Fibroblast of lung (primary cell): ENCODE measurements around the gene AP4S1. TPM values are rescaled to one million over a fixed set of nuclear protein-coding genes. Genes with fewer than 3 reads are reported as not detected.

ENCODE experiments used
- DNase-seq, 2 donors: peaks; one replicate each; pipeline versions ENCODE4 v3.0.0 to v3.0.0-alpha.2; 2010; ENCODE audit warnings: low read depth in 2 of 2
- H2AFZ ChIP-seq: 2 replicates; pipeline ENCODE4 v1.5.1; 2012; ENCODE audit warnings: low read length, control low read depth, inconsistent platforms
- H3K27ac ChIP-seq: 2 replicates; pipeline ENCODE4 v1.5.1; 2011; ENCODE audit warnings: low read length, control low read depth; ENCODE audit not compliant: insufficient read depth
- H3K27me3 ChIP-seq: 2 replicates; pipeline ENCODE4 v1.5.1; 2011; ENCODE audit warnings: mild to moderate bottlenecking, low read length; ENCODE audit not compliant: control insufficient read depth, insufficient read depth
- H3K36me3 ChIP-seq: 2 replicates; pipeline ENCODE4 v1.5.1; 2011; ENCODE audit warnings: low read length; ENCODE audit not compliant: control insufficient read depth, insufficient read depth
- H3K4me1 ChIP-seq: 2 replicates; pipeline ENCODE4 v1.5.1; 2011; ENCODE audit warnings: low read length; ENCODE audit not compliant: control insufficient read depth, insufficient read depth; ENCODE audit errors: extremely low read depth
- H3K4me2 ChIP-seq: 2 replicates; pipeline ENCODE4 v1.5.1; 2011; ENCODE audit warnings: low read length, control low read depth; ENCODE audit not compliant: insufficient read depth; ENCODE audit errors: extremely low read depth
- H3K4me3 ChIP-seq, 4 experiments: fragments of 200-600 bp in 1 of 4; sonication (generic) in 1 of 4; replicated peaks in 1 of 4; 2 replicates each; pipeline ENCODE4 v1.5.1; 2011 to 2016; ENCODE audit warnings: low read length in 4 of 4, low read depth in 3 of 4, mild to moderate bottlenecking in 3 of 4, control low read depth in 2 of 4, inconsistent platforms in 1 of 4, mixed read lengths in 1 of 4; ENCODE audit not compliant: insufficient read depth in 1 of 4; ENCODE audit errors: control extremely low read depth in 1 of 4
- H3K79me2 ChIP-seq: 2 replicates; pipeline ENCODE4 v1.5.1; 2012; ENCODE audit warnings: mild to moderate bottlenecking, low read length, inconsistent platforms; ENCODE audit not compliant: control insufficient read depth, insufficient read depth
- H3K9ac ChIP-seq: 2 replicates; pipeline ENCODE4 v1.5.1; 2011; ENCODE audit warnings: mild to moderate bottlenecking, low read length, control low read depth; ENCODE audit not compliant: insufficient read depth
- H3K9me3 ChIP-seq: 2 replicates; pipeline ENCODE4 v1.5.1; 2012; ENCODE audit warnings: low read depth, low read length; ENCODE audit not compliant: control insufficient read depth, insufficient read depth
- H4K20me1 ChIP-seq: 2 replicates; pipeline ENCODE4 v1.5.1; 2011; ENCODE audit warnings: low read length; ENCODE audit not compliant: control insufficient read depth, insufficient read depth; ENCODE audit errors: extremely low read depth
- EZH2 ChIP-seq: IDR thresholded peaks from 2 replicates; pipeline ENCODE4 v1.5.1; 2012; ENCODE audit warnings: low read length, control low read depth, mild to moderate bottlenecking; ENCODE audit errors: missing control alignments
- polyA plus RNA-seq, 2 donors: library from polyadenylated mRNA; depleted of rRNA in 1 of 2; stranded (reverse) in 1 of 2; unstranded in 1 of 2; fragments of >200 nt; gene quantifications; 2 replicates each; pipeline ENCODE4 v1.2.1, GENCODE V29; 2011 to 2012; ENCODE audit warnings: missing spikeins in 1 of 2
- total RNA-seq: library from RNA; depleted of rRNA; stranded (reverse); fragments of >200 nt; gene quantifications from 2 replicates; pipeline ENCODE4 v1.2.1, GENCODE V29; 2014
- TF ChIP-seq, protein P1 (sequence below), 2 donors: IDR thresholded peaks in 1 of 2; conservative IDR thresholded peaks in 1 of 2; 1 replicate in 1 of 2; 2 replicates in 1 of 2; pipeline ENCODE4 v1.5.1; 2011 to 2012; ENCODE audit warnings: low read length in 2 of 2, control low read depth in 1 of 2, inconsistent platforms in 1 of 2, low read depth in 1 of 2, mild to moderate bottlenecking in 1 of 2

Gene AP4S1
- total and polyA plus RNA-seq, 2 donors (not counting 1 experiment from before 2014, with no cell fraction given) = 5.6 to 7.1 TPM

DNA sequence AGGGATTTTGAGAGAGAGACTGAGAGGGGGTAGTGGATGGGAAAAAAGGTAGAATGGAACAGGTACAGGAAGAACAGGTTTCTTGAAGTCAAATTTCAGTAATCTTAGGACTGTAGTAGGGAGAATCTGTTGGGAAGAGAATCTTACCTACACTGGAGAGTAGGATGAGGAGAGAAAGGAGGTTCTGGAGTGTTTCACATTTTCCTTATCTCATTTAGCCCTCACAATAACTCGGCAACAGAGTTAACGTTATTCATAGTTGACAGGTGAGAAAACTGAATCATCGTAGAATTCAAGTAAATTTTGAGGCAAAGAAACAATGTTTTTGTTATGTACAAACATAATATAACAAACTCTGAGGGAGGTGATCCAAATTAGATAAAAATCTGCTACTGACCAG is 17.9 kb downstream of the AP4S1 start:
- Histone ChIP-seq H3K27ac (no peak overlapping the region), H3K4me2 (no peak overlapping the region), H3K27me3 (no peaks in the 10 kb centered on the region), H3K79me2 (no peaks in the 10 kb centered on the region), H3K36me3 (no peaks in the 10 kb centered on the region), H4K20me1 (no peaks in the 10 kb centered on the region), H3K9me3 (no peaks in the 10 kb centered on the region), H2AFZ (no peak overlapping the region), H3K4me1 (no peaks in the 10 kb centered on the region), H3K9ac (no peak overlapping the region), H3K4me3 (no peak overlapping the region)
- TF ChIP-seq, protein P1, sequence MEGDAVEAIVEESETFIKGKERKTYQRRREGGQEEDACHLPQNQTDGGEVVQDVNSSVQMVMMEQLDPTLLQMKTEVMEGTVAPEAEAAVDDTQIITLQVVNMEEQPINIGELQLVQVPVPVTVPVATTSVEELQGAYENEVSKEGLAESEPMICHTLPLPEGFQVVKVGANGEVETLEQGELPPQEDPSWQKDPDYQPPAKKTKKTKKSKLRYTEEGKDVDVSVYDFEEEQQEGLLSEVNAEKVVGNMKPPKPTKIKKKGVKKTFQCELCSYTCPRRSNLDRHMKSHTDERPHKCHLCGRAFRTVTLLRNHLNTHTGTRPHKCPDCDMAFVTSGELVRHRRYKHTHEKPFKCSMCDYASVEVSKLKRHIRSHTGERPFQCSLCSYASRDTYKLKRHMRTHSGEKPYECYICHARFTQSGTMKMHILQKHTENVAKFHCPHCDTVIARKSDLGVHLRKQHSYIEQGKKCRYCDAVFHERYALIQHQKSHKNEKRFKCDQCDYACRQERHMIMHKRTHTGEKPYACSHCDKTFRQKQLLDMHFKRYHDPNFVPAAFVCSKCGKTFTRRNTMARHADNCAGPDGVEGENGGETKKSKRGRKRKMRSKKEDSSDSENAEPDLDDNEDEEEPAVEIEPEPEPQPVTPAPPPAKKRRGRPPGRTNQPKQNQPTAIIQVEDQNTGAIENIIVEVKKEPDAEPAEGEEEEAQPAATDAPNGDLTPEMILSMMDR (conservative IDR thresholded peaks at IDR 0.05 in 1 of 2, IDR thresholded peaks at IDR 0.05 in 1 of 2; ENCODE audit: low read depth in 1 of 2, low read length in 2 of 2) = no peak
- no peak for TF ChIP-seq EZH2
- no peak for DNase-seq

DNA sequence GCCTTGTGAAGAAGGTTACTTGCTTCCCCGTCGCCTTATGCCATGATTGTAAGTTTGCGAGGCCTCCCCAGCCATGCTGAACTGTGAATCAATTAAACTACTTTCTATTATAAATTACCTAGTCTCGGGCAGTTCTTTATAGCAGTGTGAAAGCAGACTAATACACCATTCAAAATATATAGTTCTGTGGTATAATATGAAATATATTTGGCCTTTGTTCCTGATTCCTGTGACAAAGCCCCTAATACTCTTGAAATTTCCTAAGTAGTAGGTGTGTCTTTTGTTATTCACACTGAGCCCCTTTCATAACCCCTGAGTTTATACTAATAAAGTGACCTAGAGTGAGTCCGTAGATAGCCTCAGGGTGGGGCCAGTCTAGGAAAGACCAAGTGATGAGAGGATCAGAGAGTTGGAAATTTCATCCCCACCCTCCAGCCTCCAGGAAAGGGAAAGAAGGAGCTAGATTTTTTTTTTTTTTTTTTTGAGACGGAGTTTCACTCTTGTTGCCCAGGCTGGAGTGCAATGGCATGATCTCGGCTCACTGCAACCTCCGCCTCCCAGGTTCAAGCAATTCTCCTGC is 20.1 kb downstream of the AP4S1 start:
- Histone ChIP-seq H3K9ac (no peak overlapping the region), H3K4me1 (no peaks in the 10 kb centered on the region), H3K27ac (no peak overlapping the region), H3K4me2 (no peak overlapping the region), H3K27me3 (no peaks in the 10 kb centered on the region), H3K4me3 (no peak overlapping the region), H3K79me2 (no peaks in the 10 kb centered on the region), H3K9me3 (no peaks in the 10 kb centered on the region), H2AFZ (no peak overlapping the region), H4K20me1 (no peaks in the 10 kb centered on the region), H3K36me3 (no peaks in the 10 kb centered on the region)
- TF ChIP-seq, protein P1 (conservative IDR thresholded peaks at IDR 0.05 in 1 of 2, IDR thresholded peaks at IDR 0.05 in 1 of 2; ENCODE audit: low read depth in 1 of 2, low read length in 2 of 2) = no peak
- TF ChIP-seq EZH2 = no peak
- no peak for DNase-seq

DNA sequence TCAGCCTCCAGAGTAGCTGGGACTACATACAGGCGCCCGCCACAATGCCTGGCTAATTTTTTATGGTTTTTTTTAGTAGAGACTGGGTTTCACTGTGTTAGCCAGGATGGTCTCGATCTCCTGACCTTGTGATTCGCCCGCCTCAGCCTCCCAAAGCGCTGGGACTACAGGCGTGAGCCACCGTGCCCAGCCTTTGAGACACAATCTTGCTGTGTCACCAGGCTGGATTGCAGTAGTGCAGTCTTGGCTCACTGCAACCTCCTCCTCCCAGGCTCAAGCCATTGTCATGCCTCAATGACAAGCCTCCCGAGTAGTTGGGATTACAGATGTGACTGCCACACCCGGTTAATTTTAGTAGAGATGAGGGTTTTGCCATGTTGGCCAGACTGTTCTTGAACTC is 22.1 kb downstream of the AP4S1 start:
- H3K27me3 ChIP-seq = no peaks in the 10 kb centered on the region
- DNase-seq = no peak
- H3K79me2 ChIP-seq = no peaks in the 10 kb centered on the region
- no peak overlapping the region for H3K9ac ChIP-seq
- H3K4me3 ChIP-seq = no peak overlapping the region
- H2AFZ ChIP-seq = no peak overlapping the region
- no peak overlapping the region for H3K27ac ChIP-seq
- H4K20me1 ChIP-seq = no peaks in the 10 kb centered on the region
- TF ChIP-seq EZH2 = no peak
- TF ChIP-seq, protein P1 (conservative IDR thresholded peaks at IDR 0.05 in 1 of 2, IDR thresholded peaks at IDR 0.05 in 1 of 2; ENCODE audit: low read depth in 1 of 2, low read length in 2 of 2) = no peak
- no peaks in the 10 kb centered on the region for H3K9me3 ChIP-seq
- H3K4me1 ChIP-seq = no peaks in the 10 kb centered on the region
- no peaks in the 10 kb centered on the region for H3K36me3 ChIP-seq
- no peak overlapping the region for H3K4me2 ChIP-seq
